ENCODE data around the gene PPP4C.

The PPP4C gene

DNA sequence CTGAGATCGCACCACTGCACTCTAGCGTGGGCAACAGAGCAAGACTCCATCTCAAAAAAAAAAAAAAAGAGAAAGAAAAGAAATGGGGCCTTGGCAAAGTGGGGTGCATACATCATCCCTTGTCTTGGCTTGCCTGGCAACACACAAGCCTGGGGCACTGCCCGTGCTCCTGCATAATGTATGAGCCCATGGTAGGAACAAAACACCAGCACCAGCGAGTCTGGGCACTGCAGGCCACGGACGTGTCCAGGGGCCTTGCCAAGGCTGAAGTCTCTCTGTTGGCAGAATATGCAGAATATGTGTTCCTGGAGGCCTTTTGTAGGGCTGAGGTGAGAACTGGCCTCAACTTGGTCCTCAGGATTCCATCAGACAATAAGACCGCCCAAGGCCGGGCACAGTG, 25.9 kb upstream of the PPP4C start:
- Histone ChIP-seq H3K4me1 (ENCODE audit: control insufficient read depth in 2 of 2, insufficient read depth in 1 of 2, low read depth in 1 of 2, low read length in 2 of 2) (peaks cover 7 to 9% of the 10 kb centered on the region in 2 donors), H4K91ac (ENCODE audit: low read depth, low read length, poor library complexity) (no peak overlapping the region), H3K18ac (ENCODE audit: low read length) (no peak overlapping the region), H3K4me3 (ENCODE audit: low read length in 2 of 2) (no peak overlapping the region), H3K9me3 (replicated peaks in 1 of 2; ENCODE audit: control insufficient read depth in 2 of 2, insufficient read depth in 1 of 2, low read depth in 1 of 2, low read length in 2 of 2) (peaks cover 0 to 3% of the 10 kb centered on the region in 2 donors), H3K9ac (ENCODE audit: low read depth, low read length, poor library complexity) (no peak overlapping the region), H2BK5ac (ENCODE audit: low read length) (no peak overlapping the region), H3K4me2 (ENCODE audit: insufficient read depth, low read length, poor library complexity, severe bottlenecking) (no peak overlapping the region), H4K8ac (ENCODE audit: low read depth, low read length) (no peak overlapping the region), H2AFZ (ENCODE audit: low read length) (no peak overlapping the region), H3K79me1 (ENCODE audit: low read depth, low read length) (peaks cover 4% of the 10 kb centered on the region), H3K36me3 (replicated peaks in 1 of 2; ENCODE audit: control insufficient read depth in 2 of 2, insufficient read depth in 2 of 2, low read length in 2 of 2) (no peaks in the 10 kb centered on the region), H3K27ac (replicated peaks; ENCODE audit: low read length) (no peak overlapping the region), H2BK12ac (ENCODE audit: low read length) (no peak overlapping the region), H3K14ac (ENCODE audit: low read length) (no peak overlapping the region), H3K27me3 (ENCODE audit: control insufficient read depth in 3 of 3, insufficient read depth in 3 of 3, low read depth in 1 of 3, low read length in 3 of 3) (peaks cover 0 to 4% (median 0%) of the 10 kb centered on the region in 3 experiments), H3K4ac (ENCODE audit: low read length) (no peak overlapping the region), H2AK5ac (ENCODE audit: low read depth, low read length) (no peak overlapping the region), H3K23ac (ENCODE audit: low read depth, low read length, poor library complexity) (no peak overlapping the region), H2BK120ac (ENCODE audit: low read depth, low read length) (no peak overlapping the region), H2BK15ac (ENCODE audit: low read length) (no peak overlapping the region)
- no CpG with 5 or more reads among the region's 8 CpGs for WGBS, 2 donors (ENCODE audit: extremely low coverage in 2 of 2, insufficient read length in 2 of 2, insufficient replicate concordance in 1 of 2)
- DNase-seq (ENCODE audit: low spot score): no peak

DNA sequence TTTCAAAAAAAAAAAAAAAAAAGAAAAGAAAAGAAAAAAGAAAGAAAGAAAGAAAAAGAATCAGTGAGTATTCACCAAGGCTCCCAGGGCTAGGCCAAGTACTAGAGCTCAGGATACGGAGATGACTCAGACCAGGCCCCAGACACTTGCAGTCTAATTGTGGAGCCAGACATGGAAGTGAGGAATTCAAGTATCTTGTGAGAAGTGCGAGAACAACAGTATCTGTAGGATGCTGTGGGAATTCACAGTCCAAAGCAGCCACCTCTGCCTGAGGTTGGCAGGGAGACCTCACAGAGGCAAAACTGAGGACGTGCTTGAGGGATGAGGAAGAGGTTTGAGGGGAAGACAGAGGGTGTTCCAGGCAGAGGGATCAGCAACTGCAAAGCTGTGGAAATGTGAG, 24.3 kb upstream of the PPP4C start:
- Histone ChIP-seq H3K4me2 (ENCODE audit: insufficient read depth, low read length, poor library complexity, severe bottlenecking) (no peak overlapping the region), H2AK5ac (ENCODE audit: low read depth, low read length) (no peak overlapping the region), H3K18ac (ENCODE audit: low read length) (no peak overlapping the region), H4K91ac (ENCODE audit: low read depth, low read length, poor library complexity) (no peak overlapping the region), H3K79me1 (ENCODE audit: low read depth, low read length) (no peaks in the 10 kb centered on the region), H3K14ac (ENCODE audit: low read length) (no peak overlapping the region), H2BK12ac (ENCODE audit: low read length) (no peak overlapping the region), H3K23ac (ENCODE audit: low read depth, low read length, poor library complexity) (no peak overlapping the region), H3K27me3 (ENCODE audit: control insufficient read depth in 3 of 3, insufficient read depth in 3 of 3, low read depth in 1 of 3, low read length in 3 of 3) (no peaks in the 10 kb centered on the region), H3K4me1 (ENCODE audit: control insufficient read depth in 2 of 2, insufficient read depth in 1 of 2, low read depth in 1 of 2, low read length in 2 of 2) (peaks cover 7 to 9% of the 10 kb centered on the region in 2 donors), H3K4me3 (ENCODE audit: low read length in 2 of 2) (no peak overlapping the region), H3K27ac (replicated peaks; ENCODE audit: low read length) (no peak overlapping the region), H2AFZ (ENCODE audit: low read length) (no peak overlapping the region), H2BK15ac (ENCODE audit: low read length) (no peak overlapping the region), H3K9me3 (replicated peaks in 1 of 2; ENCODE audit: control insufficient read depth in 2 of 2, insufficient read depth in 1 of 2, low read depth in 1 of 2, low read length in 2 of 2) (no peaks in the 10 kb centered on the region), H3K36me3 (replicated peaks in 1 of 2; ENCODE audit: control insufficient read depth in 2 of 2, insufficient read depth in 2 of 2, low read length in 2 of 2) (peaks cover 0 to 7% of the 10 kb centered on the region in 2 donors), H2BK5ac (ENCODE audit: low read length) (no peak overlapping the region), H2BK120ac (ENCODE audit: low read depth, low read length) (no peak overlapping the region), H3K4ac (ENCODE audit: low read length) (no peak overlapping the region), H4K8ac (ENCODE audit: low read depth, low read length) (no peak overlapping the region), H3K9ac (ENCODE audit: low read depth, low read length, poor library complexity) (no peak overlapping the region)
- DNase-seq (ENCODE audit: low spot score): no peak
- no CpG with 5 or more reads among the region's 3 CpGs for WGBS, 2 donors (ENCODE audit: extremely low coverage in 2 of 2, insufficient read length in 2 of 2, insufficient replicate concordance in 1 of 2)

DNA sequence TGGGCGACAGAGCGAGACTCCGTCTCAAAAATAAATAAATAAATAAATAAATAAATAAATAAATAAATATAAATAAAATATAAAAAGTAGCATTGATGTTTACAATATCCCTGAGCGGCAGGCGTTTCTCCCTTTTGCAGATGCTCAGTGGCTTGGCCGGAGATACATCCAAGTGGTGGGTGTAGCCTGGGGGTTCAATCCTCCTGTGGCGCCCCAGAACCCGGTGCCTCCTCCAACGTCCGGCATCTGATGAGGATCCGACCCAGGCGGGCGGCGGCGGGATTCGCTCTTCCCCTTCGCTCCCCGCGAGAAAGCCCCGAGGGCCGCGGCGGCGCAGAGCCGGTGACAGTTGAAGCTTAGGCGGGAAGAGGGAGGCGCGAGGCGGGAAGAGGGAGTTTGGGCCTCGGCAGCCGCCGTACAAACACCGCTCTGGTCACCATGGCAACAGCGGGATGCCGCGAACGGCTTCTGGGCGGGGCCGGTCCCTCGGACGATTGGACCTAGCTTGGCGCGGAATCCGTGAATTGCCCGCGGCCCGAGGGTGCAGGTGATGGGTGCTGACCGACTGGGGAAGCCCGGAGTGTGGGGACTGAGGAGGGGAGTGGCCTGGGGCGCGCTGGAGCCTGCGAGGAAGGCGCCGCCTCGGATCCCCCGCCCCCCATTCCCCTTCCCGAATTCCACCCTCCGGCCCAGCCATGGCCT, 23.0 kb upstream of the PPP4C start:
- peak; percentile 85 for DNase-seq (ENCODE audit: low spot score)

DNA sequence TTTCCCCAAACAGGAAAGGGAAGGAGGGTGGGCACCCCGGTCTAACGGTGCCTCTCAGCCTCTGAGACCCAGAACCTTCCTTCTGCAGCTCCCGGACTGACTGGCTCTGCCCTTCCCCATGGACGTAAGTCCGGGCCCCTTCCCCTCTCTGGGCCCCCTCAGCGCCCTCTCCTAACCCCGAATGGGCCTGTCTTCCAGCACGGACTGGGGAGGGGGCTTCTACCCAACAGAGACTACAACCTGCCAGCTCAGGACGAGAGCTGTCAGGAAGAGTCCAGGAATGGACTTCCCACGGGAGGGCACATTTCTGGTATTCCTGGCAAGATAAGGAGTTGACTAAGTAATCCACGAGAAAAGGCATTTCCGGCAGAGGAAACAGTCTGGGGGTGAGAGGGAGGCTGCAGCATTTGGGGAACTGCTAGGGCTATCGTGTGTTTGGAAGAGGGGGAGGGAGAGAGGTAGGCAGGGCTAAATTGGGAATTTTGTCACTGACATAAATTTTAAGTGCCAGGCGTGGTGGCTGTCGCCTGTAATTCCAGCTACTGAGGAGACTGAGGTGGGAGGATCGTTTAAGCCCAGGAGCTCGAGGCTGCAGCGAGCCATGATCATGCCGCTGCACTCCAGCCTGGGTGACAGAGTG, 22.3 kb upstream of the PPP4C start:
- no peaks in the 10 kb centered on the region for H3K79me1 ChIP-seq (ENCODE audit: low read depth, low read length)
- WGBS, 2 donors (ENCODE audit: extremely low coverage in 2 of 2, insufficient read length in 2 of 2, insufficient replicate concordance in 1 of 2): no CpG with 5 or more reads among the region's 19 CpGs
- H2BK120ac ChIP-seq (ENCODE audit: low read depth, low read length): peak overlapping the region; percentile 63
- H3K4me3 ChIP-seq (ENCODE audit: low read length in 2 of 2): peak overlapping the region; percentile 90 to 96
- no peaks in the 10 kb centered on the region for H3K9me3 ChIP-seq (replicated peaks in 1 of 2; ENCODE audit: control insufficient read depth in 2 of 2, insufficient read depth in 1 of 2, low read depth in 1 of 2, low read length in 2 of 2)
- peak overlapping the region; percentile 28 for H2AK5ac ChIP-seq (ENCODE audit: low read depth, low read length)
- no peak overlapping the region for H4K8ac ChIP-seq (ENCODE audit: low read depth, low read length)
- no peak for DNase-seq (ENCODE audit: low spot score)
- peaks cover 2 to 20% of the 10 kb centered on the region in 2 donors for H3K36me3 ChIP-seq (replicated peaks in 1 of 2; ENCODE audit: control insufficient read depth in 2 of 2, insufficient read depth in 2 of 2, low read length in 2 of 2)
- H3K14ac ChIP-seq (ENCODE audit: low read length): peak overlapping the region; percentile 86
- peak overlapping the region; percentile 60 for H2BK5ac ChIP-seq (ENCODE audit: low read length)
- no peaks in the 10 kb centered on the region for H3K27me3 ChIP-seq (ENCODE audit: control insufficient read depth in 3 of 3, insufficient read depth in 3 of 3, low read depth in 1 of 3, low read length in 3 of 3)
- H3K4ac ChIP-seq (ENCODE audit: low read length): peak overlapping the region; percentile 70
- H3K4me2 ChIP-seq (ENCODE audit: insufficient read depth, low read length, poor library complexity, severe bottlenecking): peak overlapping the region; percentile 98
- peak overlapping the region; percentile 1 for H2BK12ac ChIP-seq (ENCODE audit: low read length)
- H3K23ac ChIP-seq (ENCODE audit: low read depth, low read length, poor library complexity): peak overlapping the region; percentile 89
- peak overlapping the region; percentile 85 for H3K9ac ChIP-seq (ENCODE audit: low read depth, low read length, poor library complexity)
- H3K4me1 ChIP-seq (ENCODE audit: control insufficient read depth in 2 of 2, insufficient read depth in 1 of 2, low read depth in 1 of 2, low read length in 2 of 2): peaks cover 7 to 9% of the 10 kb centered on the region in 2 donors
- H3K27ac ChIP-seq (replicated peaks; ENCODE audit: low read length): no peak overlapping the region
- peak overlapping the region; percentile 69 for H2BK15ac ChIP-seq (ENCODE audit: low read length)
- H2AFZ ChIP-seq (ENCODE audit: low read length): peak overlapping the region; percentile 99
- peak overlapping the region; percentile 92 for H3K18ac ChIP-seq (ENCODE audit: low read length)
- H4K91ac ChIP-seq (ENCODE audit: low read depth, low read length, poor library complexity): no peak overlapping the region

More for the DNA sequence above, 23.0 kb upstream of the PPP4C start:
- H3K9me3 ChIP-seq (replicated peaks in 1 of 2; ENCODE audit: control insufficient read depth in 2 of 2, insufficient read depth in 1 of 2, low read depth in 1 of 2, low read length in 2 of 2): no peaks in the 10 kb centered on the region
- H3K79me1 ChIP-seq (ENCODE audit: low read depth, low read length): no peaks in the 10 kb centered on the region
- peak overlapping the region; percentile 63 for H2BK120ac ChIP-seq (ENCODE audit: low read depth, low read length)
- no peaks in the 10 kb centered on the region for H3K27me3 ChIP-seq (ENCODE audit: control insufficient read depth in 3 of 3, insufficient read depth in 3 of 3, low read depth in 1 of 3, low read length in 3 of 3)
- peaks cover 2 to 16% of the 10 kb centered on the region in 2 donors for H3K36me3 ChIP-seq (replicated peaks in 1 of 2; ENCODE audit: control insufficient read depth in 2 of 2, insufficient read depth in 2 of 2, low read length in 2 of 2)
- H3K14ac ChIP-seq (ENCODE audit: low read length): peak overlapping the region; percentile 86
- WGBS, 2 donors (ENCODE audit: extremely low coverage in 2 of 2, insufficient read length in 2 of 2, insufficient replicate concordance in 1 of 2): no CpG with 5 or more reads among the region's 58 CpGs
- H3K4ac ChIP-seq (ENCODE audit: low read length): peak overlapping the region; percentile 70
- H4K8ac ChIP-seq (ENCODE audit: low read depth, low read length): no peak overlapping the region
- H4K91ac ChIP-seq (ENCODE audit: low read depth, low read length, poor library complexity): no peak overlapping the region
- H3K27ac ChIP-seq (replicated peaks; ENCODE audit: low read length): no peak overlapping the region
- peak overlapping the region; percentile 85 for H3K9ac ChIP-seq (ENCODE audit: low read depth, low read length, poor library complexity)
- H3K4me1 ChIP-seq (ENCODE audit: control insufficient read depth in 2 of 2, insufficient read depth in 1 of 2, low read depth in 1 of 2, low read length in 2 of 2): peaks cover 7 to 9% of the 10 kb centered on the region in 2 donors
- H3K4me3 ChIP-seq (ENCODE audit: low read length in 2 of 2): peak overlapping the region; percentile 90 to 96
- H2BK12ac ChIP-seq (ENCODE audit: low read length): no peak overlapping the region
- peak overlapping the region; percentile 69 for H2BK15ac ChIP-seq (ENCODE audit: low read length)
- H2AK5ac ChIP-seq (ENCODE audit: low read depth, low read length): peak overlapping the region; percentile 28
- peak overlapping the region; percentile 92 for H3K18ac ChIP-seq (ENCODE audit: low read length)
- peak overlapping the region; percentile 98 for H3K4me2 ChIP-seq (ENCODE audit: insufficient read depth, low read length, poor library complexity, severe bottlenecking)
- H2BK5ac ChIP-seq (ENCODE audit: low read length): peak overlapping the region; percentile 60
- peak overlapping the region; percentile 89 for H3K23ac ChIP-seq (ENCODE audit: low read depth, low read length, poor library complexity)
- H2AFZ ChIP-seq (ENCODE audit: low read length): peak overlapping the region; percentile 99

All from neuronal stem cell (in vitro differentiated cells).